ENCODE results near the gene L3MBTL4. TPM values are rescaled to one million over a fixed set of nuclear protein-coding genes. Genes with fewer than 3 reads are reported as not detected.

The L3MBTL4 gene
- total RNA-seq, 2 experiments from 2014 or later = 0.19 to 0.47 TPM

GRCh38 chr18:6111726-6112125, 303.0 kb downstream of the L3MBTL4 start:
- Histone ChIP-seq H3K27ac (ENCODE audit: low read depth in 1 of 2, low read length in 2 of 2) (no peak overlapping the region), H3K27me3 (ENCODE audit: control insufficient read depth in 1 of 2, insufficient read depth in 2 of 2, low read length in 2 of 2) (no peaks in the 10 kb centered on the region), H3K4me3 (ENCODE audit: low read length) (no peak overlapping the region), H3K4me1 (ENCODE audit: insufficient read depth, low read length) (no peaks in the 10 kb centered on the region), H3K9me3 (ENCODE audit: control insufficient read depth in 1 of 2, insufficient read depth in 1 of 2, low read length in 2 of 2) (peaks cover 0 to 3% of the 10 kb centered on the region in 2 experiments), H3K36me3 (ENCODE audit: insufficient read depth, low read length) (no peaks in the 10 kb centered on the region)
- no peak for TF ChIP-seq CTCF (IDR thresholded peaks at IDR 0.05)
- Mint-ChIP-seq H3K27ac (no peak overlapping the region), H3K9me3 (no peaks in the 10 kb centered on the region), H3K27me3 (no peaks in the 10 kb centered on the region), H3K4me3 (no peak overlapping the region), H3K4me1 (ENCODE audit: low read depth) (no peaks in the 10 kb centered on the region), H3K36me3 (ENCODE audit: low read depth) (no peaks in the 10 kb centered on the region)
- ChIA-PET CTCF (no interaction called here), POLR2A (no interaction called here)
- intact Hi-C loops (cut with DNase I, micrococcal nuclease) = no loop called here
- ATAC-seq (ENCODE audit: poor library complexity) (no peak), DNase-seq (no peak)

GRCh38 chr18:6109743-6110142, 305.0 kb downstream of the L3MBTL4 start:
- H3K27me3 Mint-ChIP-seq = peaks cover 5% of the 10 kb centered on the region
- intact Hi-C loops (cut with DNase I, micrococcal nuclease) = no loop called here
- H3K36me3 ChIP-seq (ENCODE audit: insufficient read depth, low read length) = no peaks in the 10 kb centered on the region
- no peak for DNase-seq
- no peak overlapping the region for H3K27ac ChIP-seq (ENCODE audit: low read depth in 1 of 2, low read length in 2 of 2)
- no peaks in the 10 kb centered on the region for H3K4me1 ChIP-seq (ENCODE audit: insufficient read depth, low read length)
- H3K9me3 Mint-ChIP-seq = no peaks in the 10 kb centered on the region
- no peak for TF ChIP-seq CTCF (IDR thresholded peaks at IDR 0.05)
- no peak overlapping the region for H3K4me3 ChIP-seq (ENCODE audit: low read length)
- H3K4me1 Mint-ChIP-seq (ENCODE audit: low read depth) = no peaks in the 10 kb centered on the region
- CTCF ChIA-PET = no interaction called here
- no peaks in the 10 kb centered on the region for H3K27me3 ChIP-seq (ENCODE audit: control insufficient read depth in 1 of 2, insufficient read depth in 2 of 2, low read length in 2 of 2)
- POLR2A ChIA-PET = no interaction called here
- H3K27ac Mint-ChIP-seq = no peak overlapping the region
- no peaks in the 10 kb centered on the region for H3K36me3 Mint-ChIP-seq (ENCODE audit: low read depth)
- no peaks in the 10 kb centered on the region for H3K9me3 ChIP-seq (ENCODE audit: control insufficient read depth in 1 of 2, insufficient read depth in 1 of 2, low read length in 2 of 2)
- no peak overlapping the region for H3K4me3 Mint-ChIP-seq
- no peak for ATAC-seq (ENCODE audit: poor library complexity)

- POLR2A ChIA-PET = no interaction called here
- H3K36me3 ChIP-seq (ENCODE audit: insufficient read depth, low read length) = no peaks in the 10 kb centered on the region
- DNase-seq (no peak), ATAC-seq (ENCODE audit: poor library complexity) (no peak)
- no peaks in the 10 kb centered on the region for H3K9me3 Mint-ChIP-seq
- H3K27me3 ChIP-seq (ENCODE audit: control insufficient read depth in 1 of 2, insufficient read depth in 2 of 2, low read length in 2 of 2) = no peaks in the 10 kb centered on the region
- peaks cover 5% of the 10 kb centered on the region for H3K27me3 Mint-ChIP-seq
- H3K4me3 ChIP-seq (ENCODE audit: low read length) = no peak overlapping the region
- no peaks in the 10 kb centered on the region for H3K4me1 Mint-ChIP-seq (ENCODE audit: low read depth)
- H3K36me3 Mint-ChIP-seq (ENCODE audit: low read depth) = no peaks in the 10 kb centered on the region
- no peaks in the 10 kb centered on the region for H3K4me1 ChIP-seq (ENCODE audit: insufficient read depth, low read length)
- no peaks in the 10 kb centered on the region for H3K9me3 ChIP-seq (ENCODE audit: control insufficient read depth in 1 of 2, insufficient read depth in 1 of 2, low read length in 2 of 2)
- CTCF ChIA-PET = no interaction called here
- no peak overlapping the region for H3K27ac ChIP-seq (ENCODE audit: low read depth in 1 of 2, low read length in 2 of 2)
- intact Hi-C loops (cut with DNase I, micrococcal nuclease) = no loop called here
- no peak for TF ChIP-seq CTCF (IDR thresholded peaks at IDR 0.05)
- H3K4me3 Mint-ChIP-seq = no peak overlapping the region
- H3K27ac Mint-ChIP-seq = no peak overlapping the region
Measured at GRCh38 chr18:6107794-6108193, 306.9 kb downstream of the L3MBTL4 start.
